HepG2 (cell line): ENCODE results near the gene BRD3. TPM values are rescaled to one million over a fixed set of nuclear protein-coding genes. Genes with fewer than 3 reads are reported as not detected.
A peak's percentile ranks its signal among the peaks of the same experiment; 100 is the strongest.

Experiments used
- ARNT2 ChIP-seq: sonication (generic); formaldehyde crosslinking; IDR thresholded peaks from 2 replicates; pipeline ENCODE4 v1.8.0; 2022; ENCODE audit warnings: mild to moderate bottlenecking, low read depth, missing genetic modification reagents, moderate library complexity
- ERF ChIP-seq: IDR thresholded peaks from 2 replicates; pipeline ENCODE4 v1.6.1; 2018; ENCODE audit warnings: missing biosample characterization, missing genetic modification reagents
- GABPB1 ChIP-seq: IDR thresholded peaks from 2 replicates; pipeline ENCODE4 v1.6.1; 2016; ENCODE audit warnings: mild to moderate bottlenecking, missing genetic modification reagents, moderate library complexity, missing compliant biosample characterization
- HNF4G ChIP-seq, 2 experiments: sonication (generic) in 1 of 2; formaldehyde crosslinking in 1 of 2; IDR thresholded peaks; 2 replicates each; pipeline versions ENCODE4 v1.4.0 to v1.6.1; 2011 to 2020; ENCODE audit warnings: borderline replicate concordance in 2 of 2, low read depth in 2 of 2, mild to moderate bottlenecking in 2 of 2, low read length in 1 of 2, missing genetic modification reagents in 1 of 2, moderate library complexity in 1 of 2
- HOXA3 ChIP-seq: sonication (generic); formaldehyde crosslinking; IDR thresholded peaks from 2 replicates; pipeline ENCODE4 v1.5.0; 2020; ENCODE audit warnings: missing genetic modification reagents
- IKZF1 ChIP-seq: fragments of 450-650 bp; IDR thresholded peaks from 2 replicates; pipeline ENCODE4 v1.7.1; 2016
- NFRKB ChIP-seq: fragments of 450-650 bp; IDR thresholded peaks from 2 replicates; pipeline ENCODE4 v1.6.1; 2017
- NONO ChIP-seq, 2 experiments: fragments of 450-650 bp in 1 of 2; sonication (generic) in 1 of 2; formaldehyde crosslinking in 1 of 2; IDR thresholded peaks in 1 of 2; conservative IDR thresholded peaks in 1 of 2; 2 replicates each; pipeline versions ENCODE4 v1.6.1 to v1.8.0; 2017 to 2022; ENCODE audit warnings: mild to moderate bottlenecking in 1 of 2, missing genetic modification reagents in 1 of 2, moderate library complexity in 1 of 2
- PRDM10 ChIP-seq: sonication (generic); formaldehyde crosslinking; IDR thresholded peaks from 2 replicates; pipeline ENCODE4 v1.4.0; 2020; ENCODE audit warnings: low read depth, missing genetic modification reagents
- TRIM24 ChIP-seq: sonication (generic); formaldehyde crosslinking; IDR thresholded peaks from 2 replicates; pipeline ENCODE4 v1.8.0; 2022; ENCODE audit warnings: mild to moderate bottlenecking, missing genetic modification reagents
- ZBTB49 ChIP-seq: sonication (generic); formaldehyde crosslinking; IDR thresholded peaks from 2 replicates; pipeline ENCODE4 v1.4.0; 2020; ENCODE audit warnings: missing genetic modification reagents, borderline replicate concordance
- ZNF12 ChIP-seq: sonication (generic); formaldehyde crosslinking; IDR thresholded peaks from 2 replicates; pipeline ENCODE4 v1.5.0; 2020; ENCODE audit warnings: missing genetic modification reagents
- ZNF30 ChIP-seq: sonication (generic); formaldehyde crosslinking; IDR thresholded peaks from 2 replicates; pipeline ENCODE4 v1.5.0; 2020; ENCODE audit warnings: mild to moderate bottlenecking, missing genetic modification reagents
- ZNF546 ChIP-seq: sonication (generic); formaldehyde crosslinking; conservative IDR thresholded peaks from 2 replicates; pipeline ENCODE4 v1.8.1; 2023; ENCODE audit warnings: mild to moderate bottlenecking, missing genetic modification reagents
- ZNF558 ChIP-seq: sonication (generic); formaldehyde crosslinking; IDR thresholded peaks from 2 replicates; pipeline ENCODE4 v1.9.0; 2022; ENCODE audit warnings: mild to moderate bottlenecking, missing genetic modification reagents, borderline replicate concordance
- ZNF780A ChIP-seq: sonication (generic); formaldehyde crosslinking; IDR thresholded peaks from 2 replicates; pipeline ENCODE4 v1.8.0; 2022; ENCODE audit warnings: mild to moderate bottlenecking, missing genetic modification reagents, moderate library complexity
- ZXDC ChIP-seq: sonication (generic); formaldehyde crosslinking; IDR thresholded peaks from 2 replicates; pipeline ENCODE4 v1.5.0; 2020; ENCODE audit warnings: mild to moderate bottlenecking, missing genetic modification reagents
- polyA plus RNA-seq, 8 experiments: library from polyadenylated mRNA; depleted of rRNA in 3 of 8; stranded (reverse) in 7 of 8; unstranded in 1 of 8; fragments of >200 nt; fragmentation: Illumina TruSeq in 4 of 8; extraction: Trizol in 4 of 8; gene quantifications; 2 replicates each; pipeline versions ENCODE4 v1.2.1 to v1.2.3, GENCODE V29; 2011 to 2016; ENCODE audit warnings: low read depth in 4 of 8, missing spikeins in 1 of 8, mixed read lengths in 1 of 8; ENCODE audit not compliant: insufficient read depth in 1 of 8
- total RNA-seq, 5 experiments: library from RNA; depleted of rRNA; stranded (reverse); fragments of >200 nt; fragmentation: Illumina TruSeq; extraction: Trizol; gene quantifications; 2 replicates each; pipeline ENCODE4 v1.2.3, GENCODE V29; 2016; ENCODE audit warnings: low read depth in 1 of 5
- TF ChIP-seq, protein P1 (sequence below): sonication (generic); formaldehyde crosslinking; IDR thresholded peaks from 2 replicates; pipeline ENCODE4 v1.5.0; 2020; ENCODE audit warnings: mild to moderate bottlenecking, missing genetic modification reagents

Gene BRD3
- total and polyA plus RNA-seq, 2 of the 13 experiments (the other 11 are each of a cell fraction or from before 2014, with no cell fraction given), result 5.9 to 12.9 TPM

DNA sequence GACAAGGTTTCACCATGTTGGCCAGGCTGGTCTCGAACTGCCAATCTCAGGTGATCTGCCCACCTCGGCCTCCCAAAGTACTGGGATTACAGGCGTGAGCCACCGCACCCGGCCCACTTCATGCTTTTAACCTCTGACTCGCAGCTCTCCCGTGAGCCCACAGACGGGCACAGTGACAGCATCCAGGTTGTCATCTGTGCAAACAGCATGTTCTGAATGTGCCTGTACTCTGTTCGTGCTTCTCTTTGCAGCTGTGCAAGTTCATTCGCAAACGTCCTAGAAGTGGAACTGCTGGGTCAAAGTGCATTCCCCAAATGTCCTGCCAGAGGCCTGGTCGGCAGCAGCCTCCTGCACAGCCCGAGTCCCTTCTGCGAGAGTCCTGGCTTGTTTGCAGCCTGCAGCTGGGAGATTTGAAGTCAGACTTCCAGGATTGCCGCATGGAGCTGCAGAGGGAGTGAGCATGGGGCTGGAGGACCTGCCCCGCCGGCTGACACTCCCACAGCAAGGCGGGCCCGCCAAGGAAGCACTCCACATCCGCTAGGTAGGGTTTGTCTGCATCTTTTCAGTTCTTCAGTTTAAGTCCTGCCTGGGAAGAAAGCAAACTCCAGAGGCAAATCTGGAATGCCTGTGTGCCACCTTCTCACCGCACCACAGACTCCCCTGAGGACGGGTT is 39.1 kb downstream of the BRD3 start (continued):
- TF ChIP-seq, protein P1, sequence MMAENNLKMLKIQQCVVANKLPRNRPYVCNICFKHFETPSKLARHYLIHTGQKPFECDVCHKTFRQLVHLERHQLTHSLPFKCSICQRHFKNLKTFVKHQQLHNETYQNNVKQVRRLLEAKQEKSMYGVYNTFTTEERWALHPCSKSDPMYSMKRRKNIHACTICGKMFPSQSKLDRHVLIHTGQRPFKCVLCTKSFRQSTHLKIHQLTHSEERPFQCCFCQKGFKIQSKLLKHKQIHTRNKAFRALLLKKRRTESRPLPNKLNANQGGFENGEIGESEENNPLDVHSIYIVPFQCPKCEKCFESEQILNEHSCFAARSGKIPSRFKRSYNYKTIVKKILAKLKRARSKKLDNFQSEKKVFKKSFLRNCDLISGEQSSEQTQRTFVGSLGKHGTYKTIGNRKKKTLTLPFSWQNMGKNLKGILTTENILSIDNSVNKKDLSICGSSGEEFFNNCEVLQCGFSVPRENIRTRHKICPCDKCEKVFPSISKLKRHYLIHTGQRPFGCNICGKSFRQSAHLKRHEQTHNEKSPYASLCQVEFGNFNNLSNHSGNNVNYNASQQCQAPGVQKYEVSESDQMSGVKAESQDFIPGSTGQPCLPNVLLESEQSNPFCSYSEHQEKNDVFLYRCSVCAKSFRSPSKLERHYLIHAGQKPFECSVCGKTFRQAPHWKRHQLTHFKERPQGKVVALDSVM, result no peak
- TF ChIP-seq IKZF1, result no peak
- TF ChIP-seq HOXA3 (CRISPR knock-in tag), result peak; percentile 37; the same call in 1 of the 2 replicates
- 0 out of 2 replicates have a peak, but pooled peaks have one; percentile 53 for TF ChIP-seq ZNF12 (CRISPR knock-in tag)
- TF ChIP-seq NONO (IDR thresholded peaks at IDR 0.05), result no peak
- peak; percentile 52; the same call in 1 of the 2 replicates for TF ChIP-seq NONO (CRISPR knock-in tag; conservative IDR thresholded peaks at IDR 0.05)
- peak; percentile 44; the same call in 1 of the 2 replicates for TF ChIP-seq HNF4G (IDR thresholded peaks at IDR 0.05; ENCODE audit: borderline replicate concordance, low read depth, low read length)
- TF ChIP-seq HNF4G (CRISPR knock-in tag; IDR thresholded peaks at IDR 0.05; ENCODE audit: borderline replicate concordance, low read depth), result no peak
- no peak for TF ChIP-seq TRIM24 (CRISPR knock-in tag)
- no peak for TF ChIP-seq NFRKB
- no peak for TF ChIP-seq PRDM10 (CRISPR knock-in tag)
- no peak for TF ChIP-seq ERF (CRISPR knock-in tag)
- no peak for TF ChIP-seq ZXDC
- 0 out of 2 replicates have a peak, but pooled peaks have one; percentile 43 for TF ChIP-seq ZNF780A (CRISPR knock-in tag)
- TF ChIP-seq ZNF546 (CRISPR knock-in tag), result no peak
- no peak for TF ChIP-seq ZNF558 (CRISPR knock-in tag)
- TF ChIP-seq ZBTB49 (CRISPR knock-in tag), result no peak
- TF ChIP-seq ZNF30 (CRISPR knock-in tag), result no peak
- no peak for TF ChIP-seq ARNT2 (CRISPR knock-in tag)
- TF ChIP-seq GABPB1 (CRISPR knock-in tag), result no peak
